Central memory CD4-positive, alpha-beta T cell (primary cell): Measurements from ENCODE around the gene GPATCH2.

Source experiments
- DNase-seq: peaks from one replicate; pipeline ENCODE4 v3.0.0; 2022

GPATCH2 gene

DNA sequence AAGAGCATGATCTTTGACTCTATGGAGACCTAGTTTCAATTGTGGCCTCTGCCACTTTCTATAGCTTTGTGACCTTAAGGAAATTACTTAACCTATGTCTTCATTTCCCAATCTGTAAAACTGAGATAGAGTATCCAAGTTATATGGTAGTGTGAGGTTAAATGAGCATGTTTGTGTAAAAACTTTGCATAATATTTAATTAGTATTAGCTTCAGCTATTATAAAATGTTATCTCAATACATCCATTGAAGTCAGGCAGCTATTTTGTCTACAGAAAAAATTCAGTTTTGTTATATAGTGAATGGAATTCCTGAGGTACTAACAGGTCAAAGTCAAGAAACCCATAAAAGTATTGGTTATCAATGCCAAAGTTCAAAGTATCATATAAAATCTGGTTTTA is 53.6 kb downstream of the GPATCH2 start:
- DNase-seq: no peak

DNA sequence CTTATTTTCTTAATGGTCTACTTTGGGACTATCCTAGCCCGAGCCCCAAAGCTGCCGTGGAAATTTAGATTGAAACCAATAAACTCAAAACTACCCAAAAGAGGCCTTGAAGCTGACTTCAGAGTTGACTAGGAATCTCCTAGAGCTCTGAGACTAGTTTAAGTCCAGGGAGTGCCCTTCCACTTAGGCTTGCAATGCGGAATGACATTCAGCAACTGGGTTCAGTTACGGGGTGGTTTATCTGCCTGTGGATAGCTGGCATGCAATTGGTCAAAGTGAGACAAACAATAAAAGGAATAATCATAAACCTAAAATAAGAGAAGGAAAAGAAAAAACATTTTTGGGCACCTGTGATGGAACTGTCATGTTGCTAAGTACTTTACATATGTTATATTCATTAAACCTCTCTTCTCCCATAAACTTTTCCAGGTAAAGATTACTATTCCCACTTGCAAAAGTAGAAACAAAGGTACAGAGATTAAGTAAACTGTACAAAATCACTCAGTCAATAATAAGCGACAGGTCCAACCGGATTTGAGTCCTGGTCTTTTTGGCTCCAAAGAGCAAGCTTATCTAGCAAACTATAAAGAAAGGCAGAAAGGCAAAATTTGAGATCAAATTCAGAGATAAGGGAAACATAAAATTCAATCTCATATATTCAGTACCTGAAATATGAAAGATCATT is 56.5 kb downstream of the GPATCH2 start:
- no peak for DNase-seq

DNA sequence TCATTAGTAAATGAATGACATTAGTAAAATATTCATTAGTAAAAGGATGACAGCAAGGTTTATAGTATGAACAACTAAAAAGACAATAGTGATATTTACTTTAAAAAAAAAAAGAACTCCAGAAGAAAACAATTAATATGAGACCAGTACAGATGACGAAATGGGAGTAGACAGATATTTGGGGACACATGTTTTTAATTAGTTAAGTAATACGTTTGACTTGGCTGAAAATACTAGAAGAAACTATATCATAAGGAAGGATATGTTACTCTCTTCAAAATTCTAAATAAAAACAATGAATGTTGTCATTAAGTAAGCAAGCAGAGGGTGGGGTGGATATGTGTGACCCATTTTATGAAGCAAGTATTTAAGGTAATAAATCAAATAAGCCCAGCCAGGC is 61.9 kb downstream of the GPATCH2 start:
- DNase-seq: no peak

DNA sequence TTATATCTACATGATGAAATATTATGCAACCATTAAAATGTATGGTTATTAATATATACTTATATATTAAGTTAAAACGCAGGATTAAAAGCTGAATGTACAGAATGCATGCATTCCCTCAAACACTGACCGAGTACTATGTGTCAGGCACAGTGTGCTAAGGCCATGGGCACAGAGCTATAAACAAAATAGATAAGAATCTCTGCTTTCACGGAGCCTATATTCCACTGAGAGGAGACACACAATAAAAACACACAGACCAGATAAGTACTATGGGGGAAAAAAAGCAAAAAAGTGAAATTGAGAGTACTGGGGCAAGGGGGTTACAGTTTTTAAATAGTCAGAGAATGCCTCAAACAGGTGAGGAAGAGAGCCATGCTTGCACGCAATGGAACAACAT is 62.7 kb downstream of the GPATCH2 start:
- DNase-seq: no peak

DNA sequence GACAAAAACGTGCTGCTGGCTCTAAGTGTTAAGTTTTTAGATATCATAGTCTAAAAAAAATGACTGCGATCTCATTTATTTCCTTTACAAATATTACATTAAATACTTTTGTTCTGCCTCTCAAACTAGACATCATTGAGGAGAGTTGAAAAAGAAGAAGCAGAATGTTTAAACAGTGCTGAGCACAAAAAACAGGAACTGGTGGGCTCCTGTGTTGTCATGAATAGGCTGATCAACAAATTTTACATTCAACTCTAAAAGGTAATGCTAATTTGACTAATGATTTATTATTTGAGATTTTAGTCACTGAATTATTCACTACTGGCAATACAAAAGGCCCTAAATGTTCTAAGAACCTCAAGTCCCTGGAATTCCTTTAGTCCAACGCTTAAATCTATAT is 66.1 kb downstream of the GPATCH2 start:
- DNase-seq: no peak

DNA sequence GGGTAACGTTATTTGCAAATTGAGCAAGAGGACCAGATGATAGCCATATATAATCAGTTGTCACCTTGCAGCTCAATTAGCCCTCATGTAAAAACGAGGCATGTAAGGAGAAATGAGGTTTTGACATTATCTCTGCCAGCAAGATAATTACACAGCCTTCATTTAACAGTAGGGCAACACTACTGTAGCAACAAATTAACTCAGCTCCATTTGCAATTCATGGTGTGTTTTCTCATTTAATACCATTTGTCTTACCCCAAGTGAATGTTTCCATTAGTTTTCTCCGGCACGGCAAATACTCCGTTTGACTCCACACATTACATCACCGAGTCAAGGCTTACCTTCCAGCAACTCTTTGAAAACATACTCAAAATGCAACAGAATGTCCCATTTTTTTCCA is 66.7 kb downstream of the GPATCH2 start:
- no peak for DNase-seq

DNA sequence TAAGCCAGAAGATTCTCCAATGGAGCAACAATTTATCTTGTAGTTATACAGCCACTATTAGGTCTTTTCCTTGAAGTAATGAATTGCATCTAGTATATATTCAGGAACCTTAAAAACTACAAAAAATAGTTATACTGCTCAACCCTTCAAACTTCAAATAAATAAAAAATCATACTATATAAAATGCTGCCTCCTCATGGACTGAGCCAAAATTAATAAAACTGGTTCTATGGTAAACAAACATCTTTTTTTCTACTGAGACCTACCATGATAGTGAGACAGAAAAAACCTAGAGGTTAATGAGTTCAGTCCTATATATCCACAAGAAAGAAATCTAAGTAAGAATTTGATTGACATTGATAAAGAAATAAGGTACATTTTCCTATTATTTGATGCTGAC is 67.7 kb downstream of the GPATCH2 start:
- no peak for DNase-seq

DNA sequence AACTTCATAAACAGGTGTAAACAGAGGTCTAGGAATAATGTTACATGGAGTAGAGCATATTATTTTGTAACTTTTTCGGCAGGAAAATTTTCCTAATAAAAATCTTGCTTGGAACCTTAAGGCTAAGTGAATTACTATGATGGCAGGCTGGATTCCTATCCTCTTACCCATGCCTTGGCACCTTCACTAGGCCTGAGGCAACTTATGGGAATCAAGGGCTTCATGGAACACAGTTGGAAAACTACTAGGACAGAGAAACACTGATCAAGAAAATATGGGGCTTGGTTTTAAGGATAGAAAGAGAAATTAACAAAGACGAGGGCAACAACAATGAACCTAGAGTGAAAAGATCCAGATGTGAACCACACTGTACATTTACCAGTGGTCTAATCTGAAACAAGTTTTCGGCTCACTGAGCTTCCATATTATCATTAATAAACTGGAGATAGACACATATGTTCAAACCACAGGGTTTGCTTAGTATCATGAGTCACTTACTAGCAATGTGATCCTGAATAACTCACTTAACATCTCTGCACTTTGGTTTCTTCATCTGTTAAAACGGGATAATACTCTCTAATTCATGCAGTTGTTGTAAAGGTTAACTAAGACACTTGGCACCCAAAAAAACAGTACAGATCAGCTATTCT is 68.5 kb downstream of the GPATCH2 start:
- no peak for DNase-seq

DNA sequence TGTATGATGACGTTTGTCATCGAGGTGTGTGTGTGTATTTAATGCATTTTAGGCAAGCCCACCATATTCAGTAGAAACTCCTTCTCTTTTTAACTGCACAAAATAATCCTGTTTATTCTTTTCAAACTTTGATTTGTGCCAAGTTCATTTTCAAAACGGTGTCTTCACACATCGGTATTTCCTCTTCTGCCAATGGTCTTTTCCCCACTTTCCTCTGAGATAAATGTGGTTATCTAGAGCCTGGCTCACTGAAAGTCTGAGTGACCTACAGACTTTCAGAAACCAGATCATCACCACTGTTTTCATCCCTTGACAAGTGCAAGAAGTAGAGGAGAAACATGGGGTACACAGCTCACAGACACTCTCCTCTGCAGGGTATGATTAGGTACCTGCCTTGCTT is 69.4 kb downstream of the GPATCH2 start:
- DNase-seq: no peak

DNA sequence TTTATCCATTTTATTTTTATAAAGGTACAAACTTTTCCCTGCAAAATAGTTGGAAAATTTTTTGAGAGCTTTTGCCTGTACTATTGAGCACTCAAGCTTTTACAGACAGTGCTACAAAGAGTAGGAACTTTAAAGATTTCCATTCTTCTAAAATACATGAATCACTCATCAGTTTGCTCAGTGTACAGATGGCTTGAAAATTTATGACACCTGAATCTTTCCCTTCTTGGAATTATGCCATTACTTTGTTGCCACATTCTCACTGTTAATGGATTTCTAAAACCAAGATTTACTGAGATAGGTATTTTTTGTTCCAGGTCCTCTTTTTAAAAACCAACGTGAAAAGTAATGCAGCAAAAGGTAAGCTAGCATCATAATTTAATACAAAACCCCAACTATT is 76.0 kb downstream of the GPATCH2 start:
- no peak for DNase-seq

DNA sequence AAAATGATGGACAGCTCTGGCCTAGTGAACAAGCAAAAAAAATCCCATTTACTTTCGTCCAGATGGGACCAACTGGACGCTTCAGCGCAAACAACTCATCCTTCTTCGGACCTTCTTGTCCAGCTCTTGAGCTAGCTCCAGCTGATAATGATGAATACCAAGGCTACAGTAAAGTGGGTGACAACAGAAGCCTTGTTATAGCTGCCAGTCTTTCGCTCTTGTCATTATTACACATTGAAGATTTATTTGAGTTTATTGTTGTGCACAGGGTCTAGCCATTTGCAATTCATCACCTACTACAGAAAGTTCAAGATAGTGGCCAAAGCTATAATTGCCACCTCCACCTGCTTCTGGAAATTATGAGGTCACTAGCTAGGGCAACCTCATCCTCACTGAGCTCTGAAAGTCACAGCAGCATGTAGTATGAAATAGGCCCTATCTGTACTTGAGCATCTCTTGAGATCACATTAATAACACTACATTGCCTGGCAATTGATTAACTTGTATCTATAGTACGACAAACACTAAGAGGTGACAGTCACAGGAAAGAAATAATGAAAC is 76.9 kb downstream of the GPATCH2 start:
- no peak for DNase-seq

DNA sequence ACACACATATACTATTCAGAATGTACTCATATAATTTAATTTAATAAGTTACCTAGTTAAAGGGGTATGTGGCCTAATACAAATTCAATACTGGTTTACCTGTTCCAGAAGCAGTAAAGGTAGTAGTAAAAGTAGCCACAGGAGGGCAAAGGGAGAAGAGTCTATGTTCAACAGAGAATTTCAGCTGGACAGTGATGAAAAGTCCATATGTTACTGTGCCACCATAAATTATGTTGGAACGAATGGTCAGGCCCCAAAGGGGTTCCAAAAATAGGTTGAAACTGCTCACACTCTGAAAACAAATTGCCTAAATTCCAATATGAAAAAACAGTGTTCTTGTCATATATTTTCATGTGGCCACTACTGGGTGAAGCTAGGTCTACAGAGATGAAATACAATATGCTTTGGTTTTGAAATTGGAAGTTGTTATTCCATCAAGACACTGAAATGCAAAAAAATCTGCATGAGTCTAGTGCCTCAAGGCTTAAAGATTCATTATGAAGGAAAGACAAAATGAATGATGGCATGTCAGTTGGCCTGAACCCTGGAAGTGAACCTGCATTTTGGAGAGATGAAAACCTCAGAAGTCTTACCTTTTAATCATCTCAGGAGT is 78.4 kb downstream of the GPATCH2 start:
- no peak for DNase-seq

DNA sequence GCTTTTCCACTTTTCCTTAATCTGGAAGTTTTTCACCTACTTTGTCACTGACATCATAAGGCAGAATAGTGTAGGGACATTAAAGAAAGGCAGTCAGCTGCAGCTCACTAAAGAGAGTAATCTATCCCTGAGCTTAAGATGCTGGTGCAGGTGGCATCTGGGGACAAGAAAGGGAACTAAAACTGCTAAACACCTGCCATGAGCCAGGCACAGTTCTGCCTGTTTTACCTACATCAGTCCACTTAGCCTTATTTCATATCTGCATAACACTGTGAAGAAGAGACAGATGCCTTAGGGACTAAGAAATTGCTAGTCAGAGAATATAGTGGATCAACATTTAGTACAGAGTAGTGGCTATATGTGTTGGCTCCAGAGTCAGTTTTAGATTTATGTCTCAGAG is 88.1 kb downstream of the GPATCH2 start:
- no peak for DNase-seq

DNA sequence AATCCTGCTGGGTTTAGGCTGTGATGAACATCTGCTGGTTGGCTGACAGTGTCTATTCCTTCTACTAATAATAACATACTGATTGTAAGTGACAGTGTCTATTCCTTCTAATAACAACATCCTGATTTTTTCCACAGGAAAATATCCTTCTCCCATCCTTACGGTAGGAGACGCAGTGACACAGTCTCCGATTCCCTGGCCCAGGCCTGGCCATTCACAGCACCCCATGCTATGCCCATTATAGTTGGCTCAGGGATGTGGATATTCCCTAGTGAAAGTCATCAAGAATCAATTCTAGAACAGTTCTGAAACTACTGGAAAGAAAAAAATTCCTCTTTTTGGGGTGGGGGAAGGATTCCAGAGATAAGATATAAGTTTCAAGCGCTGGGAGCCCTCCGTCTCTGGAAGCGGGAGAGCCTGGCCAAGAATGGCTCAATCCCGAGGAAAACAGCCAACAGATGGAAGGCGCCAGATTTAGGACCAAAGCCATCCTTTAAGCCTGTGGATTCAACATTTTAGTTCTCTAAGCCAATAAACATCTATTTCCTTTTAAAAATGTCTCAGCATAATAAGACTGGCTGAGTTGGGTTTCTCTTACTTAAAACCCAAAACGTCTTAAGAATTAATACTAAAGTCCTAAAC is 88.6 kb downstream of the GPATCH2 start:
- DNase-seq: no peak

DNA sequence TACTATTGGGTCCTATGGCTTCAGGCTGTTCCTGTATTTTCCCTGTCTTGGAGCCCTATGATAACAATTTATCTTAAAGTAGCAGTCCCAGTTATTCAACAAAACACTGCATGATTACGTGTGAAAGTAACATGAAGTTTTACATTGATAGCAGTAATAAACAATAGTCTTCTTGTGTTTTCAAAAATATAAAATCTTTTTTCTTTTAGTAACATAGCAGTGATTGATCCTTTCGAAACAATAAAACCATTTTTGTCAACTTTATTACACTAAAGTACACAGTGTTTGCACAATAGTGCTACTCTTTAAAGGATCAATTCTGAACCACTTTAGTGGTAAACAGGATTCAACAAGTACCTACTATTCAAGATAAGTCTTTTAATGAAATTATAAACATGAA is 90.6 kb downstream of the GPATCH2 start:
- DNase-seq: no peak

DNA sequence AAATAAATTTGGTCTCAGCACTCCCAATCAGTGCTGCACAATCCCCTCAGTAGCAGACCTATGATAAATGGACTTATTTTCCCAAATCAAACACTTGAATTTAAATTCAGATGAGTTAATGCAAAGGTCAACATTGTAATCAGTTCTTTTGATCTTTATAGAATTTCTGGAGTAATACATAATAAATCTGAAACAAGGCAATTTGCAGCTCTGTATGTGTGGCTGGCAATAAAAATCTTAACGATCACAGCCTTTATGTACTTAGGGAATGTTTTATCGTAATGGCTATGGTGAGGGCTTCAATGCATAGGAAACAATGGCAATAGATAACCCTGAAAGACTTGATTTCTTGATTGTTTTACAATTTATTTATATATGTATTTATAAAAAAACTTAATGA is 91.4 kb downstream of the GPATCH2 start:
- no peak for DNase-seq

DNA sequence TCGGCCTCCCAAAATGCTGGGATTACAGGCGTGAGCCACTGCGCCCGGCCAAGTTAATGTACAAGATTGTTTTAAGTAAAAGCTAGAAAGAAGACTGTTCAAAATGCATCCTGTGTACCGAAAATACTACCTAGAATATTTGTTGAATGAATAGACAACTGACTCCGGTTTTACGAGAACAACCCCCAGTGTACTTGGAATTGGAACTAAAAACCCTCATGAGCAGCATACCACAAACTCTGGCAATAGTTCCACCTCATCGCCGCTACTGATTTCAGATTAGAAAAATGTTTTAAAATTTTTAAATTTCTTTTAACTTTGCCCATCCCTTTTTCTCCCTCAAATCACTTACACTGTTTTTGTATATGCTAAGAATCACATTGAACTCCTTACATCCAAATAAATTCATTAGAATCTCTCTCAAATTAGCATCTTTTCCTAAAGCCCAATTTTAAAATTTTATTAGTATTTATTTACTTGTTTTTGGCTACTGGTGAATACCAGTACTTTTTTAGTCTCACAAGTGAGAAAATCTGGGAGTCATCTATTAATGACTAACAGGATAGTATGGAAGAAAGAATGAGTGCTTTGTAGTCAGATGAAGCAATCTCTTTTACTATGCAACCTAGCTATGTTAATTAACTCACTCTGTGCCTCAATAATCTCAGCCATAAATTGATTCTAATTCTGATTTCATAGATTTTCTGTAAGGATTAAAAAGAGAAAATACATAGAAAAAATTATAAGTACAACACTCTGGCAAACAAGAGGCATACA is 95.1 kb downstream of the GPATCH2 start:
- DNase-seq: no peak

DNA sequence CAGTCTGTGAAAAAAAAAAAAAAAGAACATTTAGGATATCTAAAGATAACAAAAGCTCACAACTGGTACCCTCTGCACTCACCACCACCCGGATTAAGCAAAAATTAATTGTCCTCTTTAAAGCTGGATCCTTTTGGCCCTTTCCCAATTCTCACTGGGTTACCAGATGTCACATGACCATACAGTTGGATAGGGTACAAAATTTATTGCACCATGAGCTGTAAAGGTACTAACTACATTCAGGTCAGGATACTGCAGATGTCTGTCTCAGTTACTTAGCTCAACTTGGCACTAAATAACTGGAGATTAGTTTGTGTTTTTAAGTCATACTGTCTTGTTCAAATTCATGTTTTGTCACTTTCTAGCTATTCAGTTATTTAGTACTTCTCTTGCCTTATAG is 96.3 kb downstream of the GPATCH2 start:
- no peak for DNase-seq

DNA sequence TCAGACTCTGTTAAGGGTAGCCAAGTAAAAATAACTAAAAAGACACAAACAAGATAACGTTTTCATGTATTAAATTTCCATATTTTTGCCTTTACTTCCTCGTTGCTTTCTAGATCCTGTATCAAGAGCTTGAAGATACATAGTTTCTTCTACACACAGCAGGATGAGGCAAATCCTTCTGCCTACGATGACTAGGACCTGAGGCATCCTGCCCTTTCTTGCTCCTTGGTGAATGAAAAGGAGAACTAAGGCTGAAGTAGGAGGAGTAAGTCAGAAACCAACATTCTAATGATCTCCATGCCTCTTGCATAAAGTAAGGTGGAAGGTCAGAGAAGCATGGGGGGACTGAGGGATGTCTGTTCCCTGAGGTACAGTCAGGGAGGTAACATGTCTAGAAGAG is 102.6 kb downstream of the GPATCH2 start:
- DNase-seq: no peak

DNA sequence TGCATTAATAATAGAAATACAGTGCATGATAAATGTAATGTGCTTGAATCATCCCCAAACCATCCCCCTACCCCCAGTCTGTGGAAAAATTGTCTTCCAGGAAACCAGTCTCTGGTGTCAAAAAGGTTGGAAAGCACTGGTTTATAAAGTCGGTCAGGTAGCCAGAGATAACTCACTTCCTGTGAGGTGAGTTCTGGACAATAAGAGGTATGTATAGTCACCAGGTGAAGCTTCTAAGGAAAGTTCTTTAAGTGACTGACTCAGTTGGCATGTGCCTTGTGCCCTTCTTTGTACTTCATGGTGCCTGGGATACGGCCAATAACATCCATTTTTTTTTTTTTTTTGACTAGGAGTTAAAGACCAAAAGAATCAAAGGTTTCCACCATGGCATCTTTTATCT is 103.7 kb downstream of the GPATCH2 start:
- DNase-seq: no peak

DNA sequence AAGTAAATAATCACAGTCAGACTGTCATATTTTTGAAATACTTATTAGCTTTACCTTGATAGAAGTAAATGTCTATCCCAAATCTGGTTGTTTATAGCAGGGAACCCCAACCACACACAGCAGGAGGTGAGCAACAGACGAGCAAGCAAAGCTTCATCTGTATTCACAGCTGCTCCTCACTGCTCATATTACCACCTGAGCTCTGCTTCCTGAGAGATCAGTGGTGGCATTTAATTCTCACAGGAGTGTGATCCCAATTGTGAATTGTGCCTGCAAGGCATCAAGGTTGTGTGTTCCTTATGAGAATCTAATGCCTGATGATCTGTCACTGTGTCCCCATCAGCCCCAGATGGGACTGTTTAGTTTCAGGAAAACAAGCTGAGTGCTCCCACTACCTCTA is 104.3 kb downstream of the GPATCH2 start:
- DNase-seq: no peak

DNA sequence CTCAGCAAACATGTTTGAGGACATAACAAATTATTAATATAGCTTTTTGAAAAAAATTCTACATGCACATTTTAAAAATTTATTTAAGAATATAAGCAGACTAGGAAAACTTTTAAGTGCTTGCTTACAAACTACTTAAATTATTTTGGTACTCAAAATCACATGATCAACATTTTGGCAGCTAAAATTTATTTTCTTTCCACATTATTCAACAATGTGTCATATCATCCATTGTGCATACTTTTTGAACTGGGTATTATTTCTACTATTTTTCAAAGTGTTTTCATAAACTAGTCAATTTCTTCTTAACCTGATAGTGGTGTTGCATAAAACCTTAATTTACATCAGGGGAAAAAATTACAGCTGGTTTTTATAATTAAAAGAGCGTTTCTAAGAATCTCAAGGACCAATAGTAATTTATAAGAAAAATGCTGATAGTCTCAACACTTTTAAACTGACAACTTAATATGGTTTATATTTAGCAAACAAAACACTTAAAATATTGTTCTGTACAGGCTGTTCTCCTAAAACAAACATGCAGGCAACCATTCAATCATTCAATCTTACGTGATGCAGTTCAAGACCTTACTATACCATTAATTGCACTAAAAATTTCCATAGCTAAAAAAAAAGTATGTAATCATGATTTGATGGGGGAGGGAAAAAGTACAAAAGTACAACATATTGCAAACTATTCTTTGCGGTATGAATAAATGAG is 105.0 kb downstream of the GPATCH2 start:
- DNase-seq: no peak
